ENCODE data around the gene ARL8A. TPM values are rescaled to one million over a fixed set of nuclear protein-coding genes. Genes with fewer than 3 reads are reported as not detected.

The ARL8A gene
- total and polyA plus RNA-seq, 2 donors (not counting 1 experiment from before 2014, with no cell fraction given): 67.6 to 70.7 TPM

DNA sequence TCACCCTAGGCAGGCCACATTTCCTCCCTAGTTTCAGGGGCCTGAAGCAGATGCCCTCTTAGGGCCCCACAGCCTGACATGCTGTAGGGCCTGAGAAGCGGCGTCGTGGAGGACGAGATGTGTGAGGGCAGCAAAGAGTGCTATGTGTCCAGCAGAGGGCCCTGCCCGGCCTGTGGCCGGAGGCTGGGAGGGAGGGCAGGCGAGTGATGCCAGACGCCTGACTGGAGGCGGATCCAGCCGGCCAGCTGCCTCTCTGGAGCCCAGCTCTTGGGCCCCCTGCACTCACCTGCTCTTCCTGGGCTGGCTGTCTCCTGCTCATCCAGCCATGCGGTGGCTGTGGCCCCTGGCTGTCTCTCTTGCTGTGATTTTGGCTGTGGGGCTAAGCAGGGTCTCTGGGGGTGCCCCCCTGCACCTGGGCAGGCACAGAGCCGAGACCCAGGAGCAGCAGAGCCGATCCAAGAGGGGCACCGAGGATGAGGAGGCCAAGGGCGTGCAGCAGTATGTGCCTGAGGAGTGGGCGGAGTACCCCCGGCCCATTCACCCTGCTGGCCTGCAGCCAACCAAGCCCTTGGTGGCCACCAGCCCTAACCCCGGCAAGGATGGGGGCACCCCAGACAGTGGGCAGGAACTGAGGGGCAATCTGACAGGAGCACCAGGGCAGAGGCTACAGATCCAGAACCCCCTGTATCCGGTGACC is 21.8 kb downstream of the ARL8A start, which contains the start of gene GPR37L1:
GPR37L1 (plus strand) TSS at position 279 of the 697 bp plus-strand sequence; CDS start at position 326, 47 bp downstream.
- Histone ChIP-seq H3K4me3 (ENCODE audit: control extremely low read depth in 1 of 5, extremely low read depth in 1 of 5, insufficient read depth in 1 of 5, low read depth in 2 of 5, low read length in 4 of 5) (no peak within 1 kb of the TSS), H3K4me1 (ENCODE audit: control insufficient read depth in 2 of 2, insufficient read depth in 2 of 2, low read length in 2 of 2) (no peaks in the 10 kb centered on the region), H4K20me1 (ENCODE audit: control insufficient read depth, insufficient read depth, low read length, poor library complexity, severe bottlenecking) (no peaks in the 10 kb centered on the region), H3K79me2 (ENCODE audit: control insufficient read depth, insufficient read depth, low read length) (no peaks in the 10 kb centered on the region), H3K36me3 (replicated peaks in 1 of 2; ENCODE audit: control extremely low read depth in 1 of 2, control insufficient read depth in 1 of 2, extremely low read depth in 1 of 2, insufficient read depth in 2 of 2, low read length in 1 of 2) (no peaks in the 10 kb centered on the region), H2AFZ (ENCODE audit: insufficient read depth, low read depth, low read length, poor library complexity, severe bottlenecking) (no peak within 1 kb of the TSS), H3K9me3 (ENCODE audit: control extremely low read depth in 1 of 3, control insufficient read depth in 2 of 3, insufficient read depth in 1 of 3, low read length in 2 of 3) (no peaks in the 10 kb centered on the region), H3K27me3 (replicated peaks in 1 of 4; ENCODE audit: control extremely low read depth in 1 of 4, control insufficient read depth in 3 of 4, insufficient read depth in 4 of 4, low read length in 3 of 4) (peaks cover 0 to 5% (median 0%) of the 10 kb centered on the region in 4 experiments), H3K27ac (ENCODE audit: low read length in 2 of 2) (no peak within 1 kb of the TSS), H3K4me2 (replicated peaks; ENCODE audit: low read depth, low read length, poor library complexity, severe bottlenecking) (no peak within 1 kb of the TSS), H3K9ac (ENCODE audit: low read length) (no peak within 1 kb of the TSS)
- DNase-seq (no peak), ATAC-seq (ENCODE audit: low read depth) (no peak)
- CTCF ChIA-PET: interaction anchor here (1.1 kb wide), 1 partner anchor 191 kb away, joined by 5 read pairs; no protein-coding TSS in a partner anchor
- intact Hi-C loops (cut with micrococcal nuclease): no loop called here
- Mint-ChIP-seq H3K27ac (no peak within 1 kb of the TSS), H3K9me3 (ENCODE audit: insufficient read depth) (no peaks in the 10 kb centered on the region), H3K27me3 (peaks cover 22% of the 10 kb centered on the region), H3K4me1 (no peaks in the 10 kb centered on the region), H3K4me3 (no peak within 1 kb of the TSS)
- no peak for TF ChIP-seq EZH2 (IDR thresholded peaks at IDR 0.05; ENCODE audit: borderline replicate concordance, insufficient read depth, low read depth, low read length, poor library complexity, severe bottlenecking)
- TF ChIP-seq, protein P1, sequence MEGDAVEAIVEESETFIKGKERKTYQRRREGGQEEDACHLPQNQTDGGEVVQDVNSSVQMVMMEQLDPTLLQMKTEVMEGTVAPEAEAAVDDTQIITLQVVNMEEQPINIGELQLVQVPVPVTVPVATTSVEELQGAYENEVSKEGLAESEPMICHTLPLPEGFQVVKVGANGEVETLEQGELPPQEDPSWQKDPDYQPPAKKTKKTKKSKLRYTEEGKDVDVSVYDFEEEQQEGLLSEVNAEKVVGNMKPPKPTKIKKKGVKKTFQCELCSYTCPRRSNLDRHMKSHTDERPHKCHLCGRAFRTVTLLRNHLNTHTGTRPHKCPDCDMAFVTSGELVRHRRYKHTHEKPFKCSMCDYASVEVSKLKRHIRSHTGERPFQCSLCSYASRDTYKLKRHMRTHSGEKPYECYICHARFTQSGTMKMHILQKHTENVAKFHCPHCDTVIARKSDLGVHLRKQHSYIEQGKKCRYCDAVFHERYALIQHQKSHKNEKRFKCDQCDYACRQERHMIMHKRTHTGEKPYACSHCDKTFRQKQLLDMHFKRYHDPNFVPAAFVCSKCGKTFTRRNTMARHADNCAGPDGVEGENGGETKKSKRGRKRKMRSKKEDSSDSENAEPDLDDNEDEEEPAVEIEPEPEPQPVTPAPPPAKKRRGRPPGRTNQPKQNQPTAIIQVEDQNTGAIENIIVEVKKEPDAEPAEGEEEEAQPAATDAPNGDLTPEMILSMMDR (IDR thresholded peaks at IDR 0.05): no peak
- POLR2A ChIA-PET: no interaction called here
- WGBS (ENCODE audit: insufficient coverage): 91% methylated on average over 19 of the region's 19 CpGs

DNA sequence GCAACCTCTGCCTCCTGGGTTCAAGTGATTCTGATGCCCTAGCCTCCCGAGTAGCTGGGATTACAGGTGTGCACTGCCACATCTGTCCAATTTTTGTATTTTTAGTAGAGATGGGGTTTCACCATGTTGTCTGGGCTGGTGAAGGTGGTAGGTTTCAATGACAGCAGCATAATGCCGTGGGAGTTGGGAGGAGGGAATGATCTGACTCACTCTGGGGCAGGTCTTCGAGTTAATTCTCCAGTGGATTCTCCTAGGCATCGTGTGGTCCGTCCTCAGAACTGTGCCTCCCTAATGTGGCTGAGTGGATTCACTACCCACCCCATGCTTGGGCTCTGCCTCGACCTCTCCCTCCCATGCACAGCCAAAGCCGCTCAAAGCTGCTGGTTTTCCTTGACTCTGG is 23.5 kb downstream of the ARL8A start:
- POLR2A ChIA-PET: no interaction called here
- CTCF ChIA-PET: no interaction called here
- Mint-ChIP-seq H3K4me3 (no peak overlapping the region), H3K27ac (no peak overlapping the region), H3K4me1 (no peaks in the 10 kb centered on the region), H3K27me3 (peaks cover 13% of the 10 kb centered on the region), H3K9me3 (ENCODE audit: insufficient read depth) (no peaks in the 10 kb centered on the region)
- no peak for ATAC-seq (ENCODE audit: low read depth)
- intact Hi-C loops (cut with micrococcal nuclease): no loop called here
- Histone ChIP-seq H3K4me3 (ENCODE audit: control extremely low read depth in 1 of 5, extremely low read depth in 1 of 5, insufficient read depth in 1 of 5, low read depth in 2 of 5, low read length in 4 of 5) (no peak overlapping the region), H3K4me2 (replicated peaks; ENCODE audit: low read depth, low read length, poor library complexity, severe bottlenecking) (no peak overlapping the region), H3K27me3 (replicated peaks in 1 of 4; ENCODE audit: control extremely low read depth in 1 of 4, control insufficient read depth in 3 of 4, insufficient read depth in 4 of 4, low read length in 3 of 4) (peaks cover 0 to 2% (median 0%) of the 10 kb centered on the region in 4 experiments), H3K9ac (ENCODE audit: low read length) (no peak overlapping the region), H2AFZ (ENCODE audit: insufficient read depth, low read depth, low read length, poor library complexity, severe bottlenecking) (no peak overlapping the region), H3K79me2 (ENCODE audit: control insufficient read depth, insufficient read depth, low read length) (no peaks in the 10 kb centered on the region), H3K4me1 (ENCODE audit: control insufficient read depth in 2 of 2, insufficient read depth in 2 of 2, low read length in 2 of 2) (no peaks in the 10 kb centered on the region), H4K20me1 (ENCODE audit: control insufficient read depth, insufficient read depth, low read length, poor library complexity, severe bottlenecking) (no peaks in the 10 kb centered on the region), H3K36me3 (replicated peaks in 1 of 2; ENCODE audit: control extremely low read depth in 1 of 2, control insufficient read depth in 1 of 2, extremely low read depth in 1 of 2, insufficient read depth in 2 of 2, low read length in 1 of 2) (no peaks in the 10 kb centered on the region), H3K27ac (ENCODE audit: low read length in 2 of 2) (no peak overlapping the region), H3K9me3 (ENCODE audit: control extremely low read depth in 1 of 3, control insufficient read depth in 2 of 3, insufficient read depth in 1 of 3, low read length in 2 of 3) (no peaks in the 10 kb centered on the region)
- 71% methylated on average over 7 of the region's 7 CpGs for whole genome bisulfite sequencing (ENCODE audit: insufficient coverage)
- TF ChIP-seq, protein P1 (IDR thresholded peaks at IDR 0.05): no peak
- no peak for TF ChIP-seq EZH2 (IDR thresholded peaks at IDR 0.05; ENCODE audit: borderline replicate concordance, insufficient read depth, low read depth, low read length, poor library complexity, severe bottlenecking)
- no peak for DNase-seq

Measured in B cell (primary cell).